CD4-positive, alpha-beta memory T cell (primary cell): ENCODE measurements around the gene ATP13A3. TPM values are rescaled to one million over a fixed set of nuclear protein-coding genes. Genes with fewer than 3 reads are reported as not detected.

Experiments
- CTCF ChIA-PET: fragments of 350-600 bp; sonication (Branson Sonifier 250); formaldehyde crosslinking; loops from one replicate; lab custom pipeline; 2021; ENCODE audit warnings: inconsistent platforms; ENCODE audit not compliant: partially characterized antibody; lab: Charles Lee
- POLR2A ChIA-PET: fragments of 350-600 bp; sonication (Branson Sonifier 250); formaldehyde crosslinking; loops from one replicate; lab custom pipeline; 2021; ENCODE audit not compliant: partially characterized antibody; lab: Charles Lee
- DNase-seq, 5 donors: peaks; one replicate each; pipeline versions ENCODE4 v3.0.0 to v3.0.0-alpha.2; 2020 to 2022; ENCODE audit warnings: mixed read lengths in 1 of 5
- H3K27ac ChIP-seq: one replicate; pipeline ENCODE4 v1.7.0; 2013; ENCODE audit warnings: low read depth, low read length
- H3K27me3 ChIP-seq: 2 replicates; pipeline ENCODE4 v1.7.0; 2013; ENCODE audit warnings: mild to moderate bottlenecking, low read length, moderate library complexity; ENCODE audit not compliant: insufficient read depth
- H3K36me3 ChIP-seq: 2 replicates; pipeline ENCODE4 v1.7.0; 2013; ENCODE audit warnings: mild to moderate bottlenecking, low read length, moderate library complexity; ENCODE audit not compliant: insufficient read depth
- H3K4me1 ChIP-seq: 2 replicates; pipeline ENCODE4 v1.7.0; 2013; ENCODE audit warnings: mild to moderate bottlenecking, low read length, moderate library complexity; ENCODE audit not compliant: insufficient read depth
- H3K4me3 ChIP-seq, 2 donors: one replicate each; pipeline ENCODE4 v1.7.0; 2013; ENCODE audit warnings: low read length in 2 of 2, mild to moderate bottlenecking in 1 of 2
- H3K9me3 ChIP-seq, 2 donors: one replicate each; pipeline ENCODE4 v1.7.0; 2013; ENCODE audit warnings: low read length in 2 of 2, control low read depth in 1 of 2; ENCODE audit not compliant: control insufficient read depth in 1 of 2
- H3K27ac Mint-ChIP-seq, 7 donors: one replicate each; pipeline ENCODE4 v1.8.0; 2020 to 2021; ENCODE audit warnings: mixed read lengths in 7 of 7, mild to moderate bottlenecking in 6 of 7, inconsistent platforms in 3 of 7, moderate library complexity in 3 of 7
- H3K27me3 Mint-ChIP-seq, 2 donors: one replicate each; pipeline ENCODE4 v1.8.0; 2020 to 2021; ENCODE audit warnings: mixed read lengths in 2 of 2
- H3K36me3 Mint-ChIP-seq, 2 donors: one replicate each; pipeline ENCODE4 v1.8.0; 2020 to 2021; ENCODE audit warnings: mixed read lengths in 2 of 2, inconsistent platforms in 1 of 2, mild to moderate bottlenecking in 1 of 2
- H3K4me1 Mint-ChIP-seq, 4 donors: one replicate each; pipeline ENCODE4 v1.8.0; 2020 to 2021; ENCODE audit warnings: mixed read lengths in 4 of 4, mild to moderate bottlenecking in 1 of 4
- H3K4me3 Mint-ChIP-seq, 8 donors: one replicate each; pipeline ENCODE4 v1.8.0; 2020 to 2021; ENCODE audit warnings: mixed read lengths in 8 of 8, mild to moderate bottlenecking in 7 of 8, moderate library complexity in 6 of 8, inconsistent platforms in 3 of 8
- H3K9me3 Mint-ChIP-seq, 8 donors: one replicate each; pipeline ENCODE4 v1.8.0; 2020 to 2021; ENCODE audit warnings: mixed read lengths in 8 of 8, mild to moderate bottlenecking in 5 of 8, inconsistent platforms in 3 of 8, moderate library complexity in 1 of 8
- intact Hi-C: fragments of 100-400 bp; cut with micrococcal nuclease; formaldehyde crosslinking; loops from one replicate; pipeline ENCODE4 v1.15.1; 2023
- polyA plus RNA-seq, 2 donors: library from polyadenylated mRNA; unstranded; fragments of 300-500 nt; fragmentation: Illumina TruSeq; gene quantifications; one replicate each; pipeline ENCODE4 v1.2.3, GENCODE V29; 2021
- total RNA-seq, 2 experiments: library from RNA; stranded (reverse); gene quantifications; one replicate each; pipeline ENCODE4 v1.2.3, GENCODE V29; 2021

Gene ATP13A3
- total and polyA plus RNA-seq, 4 experiments from 2014 or later = 6.7 to 62.7 (median 36.0) TPM

DNA sequence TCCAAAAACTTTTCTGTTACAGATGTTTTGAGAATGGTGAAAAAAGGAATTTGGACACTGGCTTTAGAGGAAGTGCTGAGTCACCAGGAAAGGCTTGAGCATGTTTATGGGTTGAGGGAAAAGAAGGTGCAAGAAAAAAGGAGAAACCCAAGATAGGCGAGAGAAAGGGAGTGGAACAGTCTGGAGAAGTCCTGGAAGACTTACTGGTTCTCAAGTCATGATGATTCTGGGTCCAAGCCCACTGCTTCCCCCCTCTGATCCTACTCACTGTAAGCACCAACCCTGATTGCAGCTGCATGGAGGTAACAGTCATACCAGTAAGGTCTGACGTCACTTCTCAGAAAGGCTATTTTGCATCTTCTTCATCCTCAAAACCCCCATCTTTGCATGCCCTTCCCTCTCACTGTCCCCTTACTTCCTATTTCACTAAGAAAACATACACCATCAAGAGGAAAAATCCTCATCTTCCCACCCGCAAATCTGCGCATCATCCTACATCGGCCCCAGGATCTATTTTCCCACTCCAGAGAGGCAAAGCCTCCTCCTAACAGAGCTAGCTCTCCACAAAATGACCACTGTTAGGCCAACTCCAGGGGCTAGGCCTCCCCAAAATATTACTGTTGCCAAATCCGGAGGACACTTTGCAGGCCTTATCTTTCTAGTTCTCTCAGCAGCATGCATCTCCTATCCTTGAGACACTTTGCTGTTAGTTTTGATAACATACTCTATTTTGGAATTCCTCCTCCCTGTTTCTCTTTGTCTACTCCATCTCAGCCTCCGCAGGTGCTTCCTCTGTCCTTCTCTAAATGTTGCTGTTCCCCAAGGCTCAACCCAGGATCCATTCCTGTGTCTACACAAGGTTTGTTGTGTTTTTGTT is 3.2 kb upstream of the ATP13A3 start:
- Histone ChIP-seq H3K27ac (no peak overlapping the region), H3K4me3 (no peak overlapping the region), H3K27me3 (no peaks in the 10 kb centered on the region), H3K4me1 (peaks cover 31% of the 10 kb centered on the region), H3K9me3 (no peaks in the 10 kb centered on the region), H3K36me3 (no peaks in the 10 kb centered on the region)
- peak overlapping the region in 5 of 7 donors; percentile 7 to 82 (median 40) for H3K27ac Mint-ChIP-seq
- POLR2A ChIA-PET = interaction anchor here (1.1 to 3.0 kb wide), 2 partner anchors 8 to 94 kb away, joined by 3 to 15 read pairs; no protein-coding TSS in a partner anchor
- H3K4me3 Mint-ChIP-seq = peak overlapping the region in 3 of 8 donors; percentile 16 to 73 (median 37)
- no peaks in the 10 kb centered on the region for H3K27me3 Mint-ChIP-seq
- H3K9me3 Mint-ChIP-seq = peaks cover 0 to 3% (median 0%) of the 10 kb centered on the region in 8 donors
- peaks cover 0 to 16% of the 10 kb centered on the region in 2 donors for H3K36me3 Mint-ChIP-seq
- H3K4me1 Mint-ChIP-seq = peaks cover 21 to 44% (median 32%) of the 10 kb centered on the region in 4 donors
- CTCF ChIA-PET = no interaction called here
- intact Hi-C loops = loop anchor here (5.0 to 10.0 kb wide), 3 partner anchors 182 to 355 kb away; partner anchors contain the start of genes HES1 and LSG1
- no peak for DNase-seq

DNA sequence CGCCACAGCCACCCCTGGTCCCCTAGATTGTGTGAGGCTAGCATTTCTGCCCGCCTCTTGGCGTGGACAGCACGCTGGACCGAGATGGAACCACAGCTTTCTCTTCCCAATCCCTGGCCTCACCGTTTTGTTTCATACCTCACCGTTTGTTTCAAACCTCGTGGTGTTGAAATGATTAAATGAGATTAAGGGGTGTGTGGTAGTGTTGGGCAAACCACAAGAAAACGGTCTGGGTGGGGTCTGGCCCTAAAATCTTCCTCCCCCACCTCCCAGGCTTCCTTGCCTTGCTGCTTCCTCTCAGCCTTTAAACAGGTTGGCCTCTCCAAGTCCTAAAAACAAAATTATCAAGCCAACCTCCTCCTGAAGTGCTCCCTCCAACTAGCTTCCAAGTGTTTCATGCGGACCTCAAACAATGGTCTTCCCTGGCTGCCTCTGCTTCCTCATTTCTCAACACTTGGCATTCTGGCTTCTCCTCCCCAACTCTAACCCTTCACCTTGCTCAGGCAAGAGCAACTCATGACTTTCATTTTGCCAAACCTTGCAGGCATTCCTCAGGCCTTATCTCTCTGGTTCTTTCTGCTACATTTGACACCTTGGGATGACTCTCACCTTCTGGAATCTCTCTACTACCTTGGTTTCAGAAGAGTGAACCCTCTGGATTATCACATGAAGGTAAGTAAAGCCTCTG is 1.4 kb upstream of the ATP13A3 start:
- peak overlapping the region; percentile 93 to 98 (median 94) for H3K4me3 Mint-ChIP-seq
- CTCF ChIA-PET = interaction anchor here (1.1 kb wide), 1 partner anchor 13 kb away, joined by 3 read pairs; no protein-coding TSS in a partner anchor
- H3K36me3 Mint-ChIP-seq = peaks cover 0 to 16% of the 10 kb centered on the region in 2 donors
- H3K4me3 ChIP-seq = peak overlapping the region; percentile 59 to 90
- no peaks in the 10 kb centered on the region for H3K27me3 ChIP-seq
- H3K27ac ChIP-seq = peak overlapping the region; percentile 51
- peaks cover 39% of the 10 kb centered on the region for H3K4me1 ChIP-seq
- POLR2A ChIA-PET = interaction anchor here (0.5 to 3.0 kb wide), 4 partner anchors 95 to 281 kb away, joined by 3 to 15 read pairs (median 3); partner anchors contain the start of gene LSG1
- no peaks in the 10 kb centered on the region for H3K9me3 ChIP-seq
- peaks cover 22 to 52% (median 34%) of the 10 kb centered on the region in 4 donors for H3K4me1 Mint-ChIP-seq
- no peaks in the 10 kb centered on the region for H3K27me3 Mint-ChIP-seq
- H3K9me3 Mint-ChIP-seq = peaks cover 0 to 3% (median 0%) of the 10 kb centered on the region in 8 donors
- peak in 4 of 5 donors; percentile 14 to 49 (median 38) for DNase-seq
- no peaks in the 10 kb centered on the region for H3K36me3 ChIP-seq
- H3K27ac Mint-ChIP-seq = peak overlapping the region; percentile 72 to 98 (median 90)
- intact Hi-C loops = loop anchor here (5.0 to 10.0 kb wide), 3 partner anchors 184 to 353 kb away; partner anchors contain the start of genes HES1 and LSG1

DNA sequence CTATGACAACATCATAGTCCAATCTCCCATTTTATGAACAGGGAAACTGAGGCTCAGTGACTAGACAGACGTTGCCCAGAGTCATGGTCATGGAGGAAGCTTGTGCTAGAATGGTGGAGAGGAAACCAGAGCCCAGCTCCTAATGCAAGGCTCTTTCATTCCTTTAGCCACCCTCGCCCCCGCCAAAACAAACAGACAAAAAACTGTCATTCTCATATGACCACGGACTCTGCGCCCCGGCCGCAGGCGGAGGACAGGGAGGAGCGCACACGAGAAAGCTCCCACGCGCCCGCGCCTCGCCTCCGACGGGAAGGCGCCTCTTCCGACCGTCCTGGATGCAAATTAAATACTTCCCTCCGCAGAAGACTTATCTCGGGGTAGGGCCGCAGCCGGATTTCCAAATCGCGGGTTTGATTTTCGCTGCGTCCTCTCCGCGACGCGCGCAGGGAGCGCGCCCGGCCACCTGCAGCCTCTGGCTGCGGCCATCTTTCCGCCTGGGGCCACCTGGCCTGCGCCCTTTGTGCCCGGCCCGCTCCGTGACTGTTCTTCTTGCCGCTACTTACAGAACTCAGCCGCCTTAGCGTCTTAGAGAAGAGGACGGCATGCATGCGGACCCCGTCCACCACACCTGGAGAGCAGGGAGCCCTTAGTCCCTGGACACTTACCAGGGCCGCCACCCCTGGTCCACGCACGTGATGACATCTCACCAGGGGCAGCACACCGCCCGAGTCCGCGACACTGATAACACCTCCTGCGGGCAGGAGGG is 670 bp upstream of the ATP13A3 start:
- Histone ChIP-seq H3K9me3 (no peaks in the 10 kb centered on the region), H3K36me3 (no peaks in the 10 kb centered on the region), H3K27me3 (no peaks in the 10 kb centered on the region), H3K4me1 (peaks cover 39% of the 10 kb centered on the region), H3K4me3 (peak overlapping the region; percentile 59 to 90), H3K27ac (peak overlapping the region; percentile 51)
- Mint-ChIP-seq H3K9me3 (peaks cover 0 to 3% (median 0%) of the 10 kb centered on the region in 8 donors), H3K27me3 (no peaks in the 10 kb centered on the region), H3K27ac (peak overlapping the region; percentile 72 to 98 (median 94)), H3K36me3 (peaks cover 2 to 18% of the 10 kb centered on the region in 2 donors), H3K4me3 (peak overlapping the region; percentile 93 to 98 (median 94)), H3K4me1 (peaks cover 23 to 52% (median 35%) of the 10 kb centered on the region in 4 donors)
- peak in 4 of 5 donors; percentile 18 to 54 (median 40) for DNase-seq
- ChIA-PET POLR2A (interaction anchor here (0.5 to 3.0 kb wide), 3 partner anchors 36 to 281 kb away, joined by 3 to 15 read pairs (median 3); no protein-coding TSS in a partner anchor), CTCF (interaction anchor here (1.0 kb wide), 1 partner anchor 16 kb away, joined by 4 read pairs; no protein-coding TSS in a partner anchor)
- intact Hi-C loops = loop anchor here (1.0 to 10.0 kb wide), 4 partner anchors 96 to 353 kb away; partner anchors contain the start of genes HES1 and LSG1

DNA sequence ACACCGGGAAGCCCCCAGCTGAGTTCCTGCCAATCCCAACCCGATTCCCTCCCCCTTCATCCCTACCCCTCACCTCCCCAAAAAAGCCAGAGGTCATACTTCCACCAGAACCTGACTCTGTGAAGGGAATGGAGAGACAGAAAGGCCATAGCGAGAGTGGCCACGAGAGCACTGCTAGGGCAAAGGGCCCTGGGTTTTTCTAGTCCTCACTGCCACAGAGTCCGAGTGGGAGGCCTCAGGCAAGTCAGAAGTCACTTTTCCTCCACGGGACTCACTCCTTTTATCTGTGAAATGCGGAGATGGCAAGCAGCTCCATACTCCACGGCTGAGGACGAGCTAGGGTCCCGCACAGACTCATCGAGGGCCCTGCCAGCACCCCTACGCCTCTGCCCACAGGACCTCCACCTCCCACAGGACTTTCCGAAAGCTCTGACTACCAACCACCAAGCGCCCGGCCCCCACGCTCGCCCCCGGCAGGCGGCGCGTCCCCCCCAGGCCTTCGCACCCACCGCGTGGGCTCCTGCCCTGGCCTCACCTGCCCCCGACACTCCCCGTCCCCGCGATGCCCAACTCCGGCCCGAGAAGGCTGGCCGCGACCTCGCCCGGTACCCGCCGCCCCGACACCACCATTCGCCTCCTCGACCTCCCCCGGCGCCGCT is 792 bp downstream of the ATP13A3 start:
- DNase-seq = peak; percentile 43 to 69 (median 48)
- H3K4me1 Mint-ChIP-seq = peaks cover 30 to 52% (median 42%) of the 10 kb centered on the region in 4 donors
- peak overlapping the region; percentile 75 for H3K27ac ChIP-seq
- no peaks in the 10 kb centered on the region for H3K36me3 ChIP-seq
- ChIA-PET POLR2A (interaction anchor here (0.7 to 2.3 kb wide), 11 partner anchors 9 to 957 kb away, joined by 3 to 15 read pairs (median 3); partner anchors contain the start of genes ACAP2 and TMEM44), CTCF (interaction anchor here (0.8 to 3.7 kb wide), 8 partner anchors 11 to 97 kb away, joined by 3 to 25 read pairs (median 4); no protein-coding TSS in a partner anchor)
- H3K27ac Mint-ChIP-seq = peak overlapping the region; percentile 86 to 97 (median 92)
- peak overlapping the region; percentile 88 to 96 (median 92) for H3K4me3 Mint-ChIP-seq
- H3K27me3 Mint-ChIP-seq = no peaks in the 10 kb centered on the region
- H3K4me3 ChIP-seq = peak overlapping the region; percentile 67 to 84
- no peaks in the 10 kb centered on the region for H3K9me3 ChIP-seq
- H3K4me1 ChIP-seq = peaks cover 47% of the 10 kb centered on the region
- H3K27me3 ChIP-seq = no peaks in the 10 kb centered on the region
- H3K36me3 Mint-ChIP-seq = peaks cover 8 to 20% of the 10 kb centered on the region in 2 donors
- intact Hi-C loops = loop anchor here (5.0 to 10.0 kb wide), 3 partner anchors 186 to 351 kb away; partner anchors contain the start of genes HES1 and LSG1
- peaks cover 0 to 3% (median 0%) of the 10 kb centered on the region in 8 donors for H3K9me3 Mint-ChIP-seq

DNA sequence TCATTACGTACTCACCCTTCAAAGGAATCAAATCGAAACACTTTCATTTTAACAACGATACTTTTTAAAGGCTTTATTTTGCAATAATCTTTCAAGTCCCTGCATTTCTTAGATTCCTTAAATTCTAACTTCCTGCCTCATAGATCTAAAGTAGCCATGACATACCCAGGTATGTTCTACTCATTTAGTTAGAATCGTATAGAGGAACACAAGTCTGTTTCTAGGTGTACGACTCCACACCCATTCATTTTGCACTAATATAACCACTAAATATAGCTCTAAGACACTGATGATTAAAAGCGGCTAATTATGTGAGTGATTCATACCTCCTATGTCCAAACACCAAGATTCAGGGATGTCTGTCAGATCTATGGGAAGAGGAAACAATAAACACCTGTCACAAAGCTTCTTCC is 1.3 kb downstream of the ATP13A3 start:
- POLR2A ChIA-PET = interaction anchor here (0.7 to 2.3 kb wide), 12 partner anchors 9 to 957 kb away, joined by 3 to 15 read pairs (median 3); partner anchors contain the start of genes ACAP2 and TMEM44
- peaks cover 47% of the 10 kb centered on the region for H3K4me1 ChIP-seq

More for the DNA sequence above, 1.3 kb downstream of the ATP13A3 start:
- peaks cover 8 to 20% of the 10 kb centered on the region in 2 donors for H3K36me3 Mint-ChIP-seq
- CTCF ChIA-PET = interaction anchor here (0.8 to 3.7 kb wide), 8 partner anchors 10 to 98 kb away, joined by 3 to 25 read pairs (median 4); no protein-coding TSS in a partner anchor
- no peaks in the 10 kb centered on the region for H3K27me3 Mint-ChIP-seq
- peak overlapping the region; percentile 88 to 96 (median 92) for H3K4me3 Mint-ChIP-seq
- peak overlapping the region; percentile 86 to 97 (median 92) for H3K27ac Mint-ChIP-seq
- intact Hi-C loops = loop anchor here (5.0 to 10.0 kb wide), 3 partner anchors 187 to 351 kb away; partner anchors contain the start of genes HES1 and LSG1
- Histone ChIP-seq H3K27ac (peak overlapping the region; percentile 75), H3K27me3 (no peaks in the 10 kb centered on the region), H3K9me3 (no peaks in the 10 kb centered on the region), H3K36me3 (no peaks in the 10 kb centered on the region), H3K4me3 (peak overlapping the region; percentile 67 to 84)
- DNase-seq = peak in 3 of 5 donors; percentile 19 to 23 (median 22)
- peaks cover 30 to 54% (median 42%) of the 10 kb centered on the region in 4 donors for H3K4me1 Mint-ChIP-seq
- H3K9me3 Mint-ChIP-seq = peaks cover 0 to 3% (median 0%) of the 10 kb centered on the region in 8 donors
